GM23338 (cell line): ENCODE results near the gene MYLK4.

Source experiments
- CTCF ChIP-seq, 2 experiments: fragments of 200-600 bp in 1 of 2; sonication (generic) in 1 of 2; conservative IDR thresholded peaks; 2 replicates each; pipeline versions ENCODE4 v1.5.1 to v1.6.1; 2016 to 2017; ENCODE audit warnings: antibody characterized with exemption in 2 of 2, low read depth in 2 of 2, mild to moderate bottlenecking in 2 of 2, moderate library complexity in 1 of 2
- EZH2phosphoT487 ChIP-seq: fragments of 200-600 bp; sonication (generic); IDR thresholded peaks from one replicate; pipeline ENCODE4 v1.8.1; 2018; ENCODE audit warnings: antibody characterized with exemption; ENCODE audit not compliant: unreplicated experiment
- JUNB ChIP-seq: IDR thresholded peaks from one replicate; pipeline ENCODE4 v1.6.1; 2016; ENCODE audit warnings: antibody characterized with exemption; ENCODE audit not compliant: unreplicated experiment

- TF ChIP-seq CTCF (conservative IDR thresholded peaks at IDR 0.05; ENCODE audit: low read depth in 2 of 2) (no peak), JUNB (no peak), EZH2phosphoT487 (no peak)
Observed at GRCh38 chr6:2725999-2726567, 24.6 kb downstream of the MYLK4 start.
